ENCODE measurements around the gene LCAT. TPM values are rescaled to one million over a fixed set of nuclear protein-coding genes. Genes with fewer than 3 reads are reported as not detected.

Gene LCAT
- total and polyA plus RNA-seq, 9 of the 15 experiments (the other 6 are each of a cell fraction or from before 2014, with no cell fraction given): 0.46 to 21.0 (median 5.0) TPM

GRCh38 chr16:67967958-67968399 is 24.1 kb upstream of the LCAT start (continued):
- no peak for TF ChIP-seq HOMEZ (CRISPR knock-in tag; IDR thresholded peaks at IDR 0.05)
- TF ChIP-seq FOXK1 (CRISPR knock-in tag; IDR thresholded peaks at IDR 0.05; ENCODE audit: borderline replicate concordance): no peak
- TF ChIP-seq ELF1 (tag; IDR thresholded peaks at IDR 0.05): no peak
- no peak for TF ChIP-seq PHF20 (IDR thresholded peaks at IDR 0.05; ENCODE audit: partially characterized antibody)
- TF ChIP-seq, protein P1, sequence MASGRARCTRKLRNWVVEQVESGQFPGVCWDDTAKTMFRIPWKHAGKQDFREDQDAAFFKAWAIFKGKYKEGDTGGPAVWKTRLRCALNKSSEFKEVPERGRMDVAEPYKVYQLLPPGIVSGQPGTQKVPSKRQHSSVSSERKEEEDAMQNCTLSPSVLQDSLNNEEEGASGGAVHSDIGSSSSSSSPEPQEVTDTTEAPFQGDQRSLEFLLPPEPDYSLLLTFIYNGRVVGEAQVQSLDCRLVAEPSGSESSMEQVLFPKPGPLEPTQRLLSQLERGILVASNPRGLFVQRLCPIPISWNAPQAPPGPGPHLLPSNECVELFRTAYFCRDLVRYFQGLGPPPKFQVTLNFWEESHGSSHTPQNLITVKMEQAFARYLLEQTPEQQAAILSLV (tag; IDR thresholded peaks at IDR 0.05): no peak
- no peak for TF ChIP-seq DPF2 (IDR thresholded peaks at IDR 0.05)
- no peak for TF ChIP-seq U2AF2 (optimal IDR thresholded peaks at IDR 0.05; ENCODE audit: low read depth, low read length)
- TF ChIP-seq, protein P2, sequence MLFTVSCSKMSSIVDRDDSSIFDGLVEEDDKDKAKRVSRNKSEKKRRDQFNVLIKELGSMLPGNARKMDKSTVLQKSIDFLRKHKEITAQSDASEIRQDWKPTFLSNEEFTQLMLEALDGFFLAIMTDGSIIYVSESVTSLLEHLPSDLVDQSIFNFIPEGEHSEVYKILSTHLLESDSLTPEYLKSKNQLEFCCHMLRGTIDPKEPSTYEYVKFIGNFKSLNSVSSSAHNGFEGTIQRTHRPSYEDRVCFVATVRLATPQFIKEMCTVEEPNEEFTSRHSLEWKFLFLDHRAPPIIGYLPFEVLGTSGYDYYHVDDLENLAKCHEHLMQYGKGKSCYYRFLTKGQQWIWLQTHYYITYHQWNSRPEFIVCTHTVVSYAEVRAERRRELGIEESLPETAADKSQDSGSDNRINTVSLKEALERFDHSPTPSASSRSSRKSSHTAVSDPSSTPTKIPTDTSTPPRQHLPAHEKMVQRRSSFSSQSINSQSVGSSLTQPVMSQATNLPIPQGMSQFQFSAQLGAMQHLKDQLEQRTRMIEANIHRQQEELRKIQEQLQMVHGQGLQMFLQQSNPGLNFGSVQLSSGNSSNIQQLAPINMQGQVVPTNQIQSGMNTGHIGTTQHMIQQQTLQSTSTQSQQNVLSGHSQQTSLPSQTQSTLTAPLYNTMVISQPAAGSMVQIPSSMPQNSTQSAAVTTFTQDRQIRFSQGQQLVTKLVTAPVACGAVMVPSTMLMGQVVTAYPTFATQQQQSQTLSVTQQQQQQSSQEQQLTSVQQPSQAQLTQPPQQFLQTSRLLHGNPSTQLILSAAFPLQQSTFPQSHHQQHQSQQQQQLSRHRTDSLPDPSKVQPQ (CRISPR knock-in tag; IDR thresholded peaks at IDR 0.05; ENCODE audit: borderline replicate concordance): no peak
- no peak for TF ChIP-seq SIN3A (IDR thresholded peaks at IDR 0.05; ENCODE audit: borderline replicate concordance in 2 of 2, control insufficient read depth in 1 of 2, low read depth in 2 of 2, low read length in 2 of 2)
- TF ChIP-seq ZFP36 (IDR thresholded peaks at IDR 0.05; ENCODE audit: low read depth, low read length, partially characterized antibody): no peak
- no peak for TF ChIP-seq ZHX1 (conservative IDR thresholded peaks at IDR 0.05; ENCODE audit: low read length)
- no peak for TF ChIP-seq BACH1 (tag; IDR thresholded peaks at IDR 0.05)
- TF ChIP-seq SMARCB1 (IDR thresholded peaks at IDR 0.05; ENCODE audit: insufficient read length, low read depth): no peak
- TF ChIP-seq, protein P3, sequence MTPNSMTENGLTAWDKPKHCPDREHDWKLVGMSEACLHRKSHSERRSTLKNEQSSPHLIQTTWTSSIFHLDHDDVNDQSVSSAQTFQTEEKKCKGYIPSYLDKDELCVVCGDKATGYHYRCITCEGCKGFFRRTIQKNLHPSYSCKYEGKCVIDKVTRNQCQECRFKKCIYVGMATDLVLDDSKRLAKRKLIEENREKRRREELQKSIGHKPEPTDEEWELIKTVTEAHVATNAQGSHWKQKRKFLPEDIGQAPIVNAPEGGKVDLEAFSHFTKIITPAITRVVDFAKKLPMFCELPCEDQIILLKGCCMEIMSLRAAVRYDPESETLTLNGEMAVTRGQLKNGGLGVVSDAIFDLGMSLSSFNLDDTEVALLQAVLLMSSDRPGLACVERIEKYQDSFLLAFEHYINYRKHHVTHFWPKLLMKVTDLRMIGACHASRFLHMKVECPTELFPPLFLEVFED (CRISPR knock-in tag; conservative IDR thresholded peaks at IDR 0.05): no peak
- TF ChIP-seq XRCC4 (IDR thresholded peaks at IDR 0.05; ENCODE audit: extremely low read depth, insufficient read depth, insufficient read length): no peak
- TF ChIP-seq, protein P4, sequence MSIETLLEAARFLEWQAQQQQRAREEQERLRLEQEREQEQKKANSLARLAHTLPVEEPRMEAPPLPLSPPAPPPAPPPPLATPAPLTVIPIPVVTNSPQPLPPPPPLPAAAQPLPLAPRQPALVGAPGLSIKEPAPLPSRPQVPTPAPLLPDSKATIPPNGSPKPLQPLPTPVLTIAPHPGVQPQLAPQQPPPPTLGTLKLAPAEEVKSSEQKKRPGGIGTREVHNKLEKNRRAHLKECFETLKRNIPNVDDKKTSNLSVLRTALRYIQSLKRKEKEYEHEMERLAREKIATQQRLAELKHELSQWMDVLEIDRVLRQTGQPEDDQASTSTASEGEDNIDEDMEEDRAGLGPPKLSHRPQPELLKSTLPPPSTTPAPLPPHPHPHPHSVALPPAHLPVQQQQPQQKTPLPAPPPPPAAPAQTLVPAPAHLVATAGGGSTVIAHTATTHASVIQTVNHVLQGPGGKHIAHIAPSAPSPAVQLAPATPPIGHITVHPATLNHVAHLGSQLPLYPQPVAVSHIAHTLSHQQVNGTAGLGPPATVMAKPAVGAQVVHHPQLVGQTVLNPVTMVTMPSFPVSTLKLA (conservative IDR thresholded peaks at IDR 0.05): no peak
- no peak for TF ChIP-seq TAF7 (tag; IDR thresholded peaks at IDR 0.05)
